HG03097 (cell line): ENCODE results near the gene ITGA3.
"Not testable (repeated sequence)": the region's sequence is repeated elsewhere in the genome, so short reads cannot be mapped to it uniquely, and the experiment has no call there.

Experiments
- ATAC-seq: cut with Tn5 transposase; IDR thresholded peaks from one replicate; pipeline ENCODE4 v1.9.1; 2021; ENCODE audit not compliant: unreplicated experiment, low FRiP score

Gene ITGA3

DNA sequence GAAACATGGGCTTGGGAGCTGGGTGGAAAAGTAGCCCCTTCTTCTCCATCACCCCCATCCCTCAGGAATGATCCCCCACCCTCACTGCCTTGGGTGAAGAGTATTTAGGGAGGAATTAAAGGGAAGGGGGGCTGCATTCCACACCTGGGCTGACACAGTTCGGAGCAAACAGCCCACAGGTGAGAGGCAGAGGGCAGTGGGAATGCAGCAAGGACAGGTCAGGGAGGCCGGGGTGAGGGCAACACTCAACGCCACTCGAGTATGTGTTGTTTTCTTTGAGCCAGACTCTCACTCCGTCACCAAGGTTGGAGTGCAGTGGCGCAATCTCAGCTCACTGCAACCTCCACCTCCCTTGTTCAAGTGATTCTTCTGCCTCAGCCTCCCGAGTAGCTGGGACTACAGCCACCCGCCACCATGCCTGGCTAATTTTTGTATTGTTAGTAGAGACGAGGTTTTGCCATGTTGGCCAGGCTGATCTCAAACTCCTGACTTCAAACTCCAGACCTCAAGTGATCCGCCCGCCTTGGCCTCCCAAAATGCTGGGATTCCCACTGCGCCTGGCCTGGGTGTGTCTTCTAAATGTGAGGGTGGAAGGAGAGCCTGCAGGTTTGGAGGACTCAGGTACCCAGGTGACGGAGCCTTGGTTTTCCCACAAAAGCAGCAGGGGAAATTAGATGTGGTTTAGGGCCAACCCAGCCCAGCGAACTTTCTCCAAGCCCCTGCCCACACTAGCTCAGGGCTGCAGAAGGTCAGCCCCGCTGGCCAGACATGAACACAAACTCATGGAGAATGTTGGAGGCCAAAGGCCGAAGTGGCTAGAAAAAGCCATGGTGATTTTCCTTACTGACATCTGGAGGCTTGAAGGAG lies 21.2 kb upstream of the ITGA3 start:
- ATAC-seq = no peak

DNA sequence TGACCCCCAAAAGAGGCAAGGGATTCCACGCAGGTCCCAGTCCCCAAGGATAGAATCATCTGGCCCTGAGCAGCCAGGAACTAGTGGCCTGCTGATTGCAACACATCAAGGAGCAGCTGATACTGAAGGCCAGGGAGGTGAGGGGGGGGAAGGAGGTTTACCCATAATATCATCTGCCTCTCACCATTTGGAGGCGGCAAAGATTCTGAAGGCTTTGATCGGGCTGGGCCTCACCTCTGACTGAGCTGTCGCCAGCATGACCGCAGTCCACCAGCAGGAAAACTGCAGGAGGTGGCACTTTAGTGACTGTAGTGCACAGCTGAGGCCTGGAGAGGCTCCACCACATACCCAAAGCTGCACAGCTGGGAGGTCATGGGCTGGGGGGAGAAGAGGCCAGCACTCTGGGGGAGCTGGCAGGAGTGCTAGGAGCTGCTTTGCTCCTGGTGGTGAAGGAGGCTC lies 20.5 kb upstream of the ITGA3 start:
- no peak for ATAC-seq

DNA sequence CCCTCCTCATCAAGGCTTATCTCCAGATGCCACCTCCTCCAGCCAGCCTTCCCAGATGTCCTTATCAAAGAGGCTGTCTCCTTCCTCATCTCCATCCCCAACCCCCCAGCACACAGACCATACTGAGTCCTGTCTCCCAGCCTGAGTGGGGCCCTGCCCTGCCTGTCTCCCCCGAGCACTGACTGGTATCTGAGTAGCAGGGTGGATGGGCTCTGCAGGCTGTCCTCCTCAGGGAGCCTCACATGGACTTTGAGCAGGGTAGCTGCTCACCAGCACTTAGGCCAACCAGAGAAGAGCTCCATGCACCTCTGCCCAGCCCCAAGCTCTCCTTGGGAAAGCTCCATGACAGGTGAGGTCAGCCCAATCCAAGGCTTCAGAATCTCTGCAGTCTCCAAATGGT lies 20.0 kb upstream of the ITGA3 start:
- no peak for ATAC-seq

DNA sequence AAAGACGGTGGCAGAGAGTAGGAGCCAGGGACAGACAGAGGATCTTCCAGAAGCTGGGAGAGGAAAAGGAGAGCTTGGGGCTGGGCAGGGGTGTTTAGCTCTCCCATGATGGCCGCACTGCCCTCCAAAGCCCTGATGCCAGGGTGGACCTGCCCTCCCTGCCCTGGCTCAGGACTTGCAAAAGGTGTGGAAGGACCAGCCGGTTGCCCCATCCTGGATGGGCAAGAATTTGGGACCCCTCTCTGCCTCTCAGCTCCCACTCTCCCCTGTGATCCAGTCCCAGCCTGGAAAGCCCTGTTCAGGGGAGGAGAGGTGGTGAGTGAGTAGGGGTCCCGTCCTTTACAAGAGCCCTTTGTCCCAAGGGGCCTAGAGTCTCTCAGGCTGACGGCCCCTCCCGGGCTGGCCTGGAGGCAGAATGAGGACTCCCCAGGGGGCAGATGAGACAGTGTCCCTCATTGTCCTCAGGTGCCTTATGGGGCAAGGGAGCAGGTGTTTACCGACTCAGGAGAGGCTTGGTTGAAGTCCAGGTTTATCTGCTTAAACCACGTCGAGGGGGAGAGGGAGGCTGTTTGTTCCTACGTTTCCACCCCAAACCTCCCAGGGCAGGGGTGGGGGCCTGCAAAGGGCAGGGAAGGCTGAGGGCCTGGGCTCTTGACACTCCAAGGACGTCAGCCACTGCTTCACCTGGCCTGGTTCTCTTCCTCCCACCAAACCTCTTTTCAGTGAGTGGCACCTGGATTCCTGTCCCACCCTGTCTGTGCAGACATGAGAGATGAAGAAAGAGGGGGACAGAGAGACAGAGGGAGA lies 19.3 kb upstream of the ITGA3 start:
- no peak for ATAC-seq

DNA sequence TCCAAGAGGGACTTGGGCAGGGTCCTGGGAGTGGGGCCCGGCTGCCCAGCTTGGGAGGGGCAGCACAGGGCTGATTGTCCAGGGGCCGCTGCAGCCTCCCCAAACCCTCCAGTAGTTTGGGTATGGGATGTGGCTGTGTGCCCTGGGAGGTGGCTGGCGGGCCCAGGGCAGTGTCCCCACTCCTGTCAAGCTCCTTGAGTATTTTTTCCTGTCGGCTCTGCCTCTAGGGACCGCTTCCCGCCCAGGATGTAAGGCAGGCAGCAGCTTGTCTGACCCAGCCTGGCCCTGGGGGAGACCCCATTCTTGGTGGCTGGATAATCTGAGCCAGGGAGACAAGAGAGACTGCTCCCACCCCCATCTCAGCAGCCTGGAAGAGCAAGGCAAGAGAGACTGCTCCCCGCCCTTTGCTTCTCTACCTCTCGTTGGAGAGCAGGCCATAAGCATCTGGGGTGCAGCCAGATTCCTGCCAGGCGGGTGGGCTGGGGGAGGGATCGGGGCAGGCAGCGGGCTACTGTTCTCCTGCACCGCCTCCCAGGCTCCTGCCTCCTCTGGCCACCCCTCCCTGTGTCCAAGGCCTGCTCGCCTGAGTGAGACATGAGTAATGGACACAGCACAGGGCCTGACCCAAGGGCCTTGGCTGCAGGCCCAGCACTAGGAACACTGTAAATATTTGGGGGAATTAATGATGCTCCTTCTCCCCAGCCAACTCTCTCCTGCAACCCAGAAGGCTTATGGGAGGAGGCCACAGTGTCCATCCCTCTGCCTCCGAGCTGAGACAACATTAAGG lies 18.4 kb upstream of the ITGA3 start:
- ATAC-seq = no peak

DNA sequence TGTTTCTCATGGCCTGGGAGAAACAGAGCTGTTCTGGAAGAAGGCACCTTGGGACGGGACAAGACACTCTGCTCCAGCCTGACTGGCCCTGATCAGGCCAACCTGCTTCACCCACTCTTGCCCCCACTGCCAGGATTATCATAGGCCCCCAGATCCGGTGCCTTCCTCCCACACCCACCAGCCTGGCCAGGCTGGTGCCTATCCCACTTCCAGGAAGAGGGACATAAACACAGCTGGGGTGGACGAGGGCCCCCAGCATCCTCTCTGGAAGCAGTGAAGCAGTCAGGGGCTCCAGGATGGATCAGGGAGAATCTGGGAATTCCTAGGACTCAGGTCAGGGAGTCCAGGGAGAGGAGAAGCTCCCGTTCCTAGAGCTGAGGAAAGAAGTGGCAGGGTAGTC lies 16.9 kb upstream of the ITGA3 start:
- no peak for ATAC-seq

DNA sequence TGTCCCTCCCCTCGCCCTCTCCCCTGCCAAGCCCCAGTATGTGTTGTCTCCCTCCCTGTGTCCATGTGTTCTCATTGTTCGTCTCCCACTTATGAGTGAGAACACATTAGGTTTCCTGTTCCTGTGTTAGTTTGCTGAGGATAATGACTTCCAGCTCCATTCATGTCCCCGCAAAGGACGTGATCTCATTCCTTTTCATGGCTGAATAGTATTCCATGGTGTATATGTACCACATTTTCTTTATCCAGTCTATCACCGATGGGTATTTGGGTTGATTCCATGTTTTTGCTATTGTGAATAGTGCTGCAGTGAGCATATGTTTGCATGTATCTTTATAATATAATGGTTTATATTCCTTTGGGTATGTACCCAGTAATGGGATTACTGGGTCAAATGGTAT lies 15.4 kb upstream of the ITGA3 start:
- not testable (repeated sequence) for ATAC-seq

DNA sequence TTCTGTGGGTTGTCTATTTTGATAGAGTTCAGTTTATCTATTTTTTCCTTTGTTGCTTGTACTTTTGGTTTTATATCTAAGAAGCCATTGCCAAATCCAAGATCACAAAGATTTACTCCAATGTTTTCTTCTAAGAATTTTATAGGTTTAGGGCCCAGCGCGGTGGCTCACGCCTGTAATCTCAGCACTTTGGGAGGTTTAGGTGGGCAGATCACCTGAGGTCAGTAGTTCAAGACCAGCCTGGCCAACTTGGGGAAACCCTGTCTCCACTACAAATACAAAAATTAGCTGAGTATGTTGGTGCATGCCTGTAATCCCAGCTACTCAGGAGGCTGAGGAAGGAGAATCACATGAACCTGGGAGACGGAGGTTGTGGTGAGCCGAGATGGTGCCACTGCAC lies 13.7 kb upstream of the ITGA3 start:
- ATAC-seq = no peak

DNA sequence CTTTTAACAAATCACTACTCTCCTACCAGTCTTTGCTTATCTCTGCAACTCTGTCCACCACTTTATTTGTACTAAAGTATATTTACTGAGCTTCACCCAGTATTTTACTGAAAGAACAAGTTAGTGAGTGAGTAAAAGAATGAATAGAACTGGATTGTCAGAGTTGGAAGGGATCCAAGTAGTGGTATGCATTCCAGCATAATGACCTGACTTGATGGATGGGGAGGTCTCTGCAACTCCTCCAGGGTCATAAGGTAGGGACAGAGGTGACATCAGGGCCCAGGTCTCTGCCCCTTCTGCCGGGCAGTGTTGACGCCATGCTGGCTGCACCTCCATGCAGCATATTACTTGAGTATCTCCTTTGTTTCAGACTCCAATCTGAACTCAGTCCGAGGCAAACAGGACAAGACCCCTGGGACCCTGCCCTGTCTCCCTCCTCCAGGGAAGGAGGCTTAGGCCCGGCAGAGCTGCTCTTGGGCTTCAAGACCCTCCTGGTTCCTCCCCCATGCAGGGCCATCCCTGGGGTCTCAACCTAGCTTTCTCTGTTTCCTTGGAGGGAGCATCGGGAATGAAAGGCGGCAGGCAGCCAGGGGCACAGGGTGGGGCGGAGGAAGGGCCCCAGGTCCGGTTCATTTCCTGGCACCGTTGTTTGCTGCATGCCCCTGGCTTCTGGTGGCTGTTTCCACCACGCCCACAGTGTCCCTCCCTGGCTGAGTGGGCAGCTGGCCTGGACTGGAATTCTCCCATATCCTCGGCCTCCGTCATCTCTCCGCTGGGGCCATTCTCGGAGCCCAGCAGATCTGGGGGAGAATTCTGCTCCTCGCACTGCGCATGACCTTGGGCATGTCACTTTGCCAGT lies 12.4 kb upstream of the ITGA3 start:
- ATAC-seq = no peak

DNA sequence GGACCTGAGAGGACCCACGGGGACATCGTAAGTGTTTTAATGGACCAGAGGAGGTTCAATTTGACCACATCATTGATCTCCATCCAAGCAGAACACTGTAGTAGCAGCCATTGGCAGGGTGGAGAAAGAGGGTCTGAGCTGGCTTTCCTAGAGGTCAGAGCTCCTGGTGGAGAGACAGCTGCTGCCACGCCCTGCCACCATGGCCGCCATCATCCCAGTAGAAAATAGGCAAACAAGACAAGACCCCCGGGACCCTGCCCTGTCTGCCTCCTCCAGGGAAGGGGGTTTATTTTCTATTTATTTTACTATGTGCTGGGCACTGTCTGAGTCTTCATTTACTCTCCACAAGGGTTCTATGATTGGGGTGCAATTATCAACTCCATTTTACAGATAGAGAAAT lies 11.4 kb upstream of the ITGA3 start:
- ATAC-seq = no peak

DNA sequence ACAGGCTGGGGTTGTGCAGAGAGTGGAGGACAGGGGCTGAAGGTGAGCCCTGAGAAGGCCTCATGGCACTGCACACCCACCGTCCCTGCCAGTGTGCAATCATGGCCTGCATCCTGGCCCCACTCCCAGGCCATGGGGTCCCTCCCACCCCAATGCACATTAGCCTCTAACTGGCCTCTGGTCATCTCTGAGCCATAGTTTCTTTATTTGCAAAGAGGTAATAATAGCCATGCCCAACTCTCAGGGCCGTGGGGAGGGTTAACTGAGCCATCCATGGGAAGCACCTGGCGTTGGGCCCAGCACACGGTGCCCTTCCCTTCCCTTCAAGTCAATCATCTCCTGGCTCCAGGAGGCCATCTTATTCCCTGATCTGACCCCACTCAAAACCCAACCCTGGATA lies 10.8 kb upstream of the ITGA3 start:
- ATAC-seq = no peak

DNA sequence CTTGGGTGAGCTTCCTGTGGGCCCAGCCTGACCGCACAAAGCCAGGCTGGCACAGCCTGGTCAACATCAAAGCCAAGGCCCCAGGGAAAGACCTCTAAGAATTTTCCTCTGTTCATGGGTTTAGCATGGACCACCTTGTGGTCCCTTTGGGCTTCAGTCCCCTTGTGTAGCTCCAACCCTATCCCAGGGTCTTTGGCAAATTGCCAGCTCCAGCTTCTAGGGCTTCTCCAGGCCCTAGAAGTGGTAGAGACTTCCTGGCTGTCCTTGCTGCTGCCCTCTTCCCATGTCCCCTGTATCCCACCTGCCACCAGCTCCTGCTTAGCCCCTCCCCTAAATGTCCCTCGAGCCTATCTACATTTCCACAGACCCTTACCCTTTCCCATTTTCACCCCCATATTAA lies 9.7 kb upstream of the ITGA3 start:
- ATAC-seq = no peak

DNA sequence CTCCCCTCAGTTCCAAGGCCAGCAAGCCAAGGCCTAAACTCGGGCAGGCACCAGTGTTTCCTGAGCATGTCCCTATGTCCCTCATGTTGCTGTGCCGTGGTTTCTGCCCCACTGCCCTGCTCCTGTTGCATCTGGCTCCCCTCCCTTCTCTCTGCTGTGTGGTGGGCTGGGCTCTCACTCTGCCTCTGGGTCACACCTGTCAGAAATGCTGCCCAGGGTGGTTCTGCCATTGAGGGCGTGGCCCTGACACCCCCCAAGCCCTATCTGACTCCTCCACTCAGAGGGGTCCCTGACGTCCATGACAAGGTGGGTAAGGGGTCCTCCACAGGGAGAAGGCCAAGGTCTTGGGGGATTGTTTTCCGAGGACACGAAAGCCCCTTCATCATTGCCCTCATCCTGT lies 9.2 kb upstream of the ITGA3 start:
- no peak for ATAC-seq

DNA sequence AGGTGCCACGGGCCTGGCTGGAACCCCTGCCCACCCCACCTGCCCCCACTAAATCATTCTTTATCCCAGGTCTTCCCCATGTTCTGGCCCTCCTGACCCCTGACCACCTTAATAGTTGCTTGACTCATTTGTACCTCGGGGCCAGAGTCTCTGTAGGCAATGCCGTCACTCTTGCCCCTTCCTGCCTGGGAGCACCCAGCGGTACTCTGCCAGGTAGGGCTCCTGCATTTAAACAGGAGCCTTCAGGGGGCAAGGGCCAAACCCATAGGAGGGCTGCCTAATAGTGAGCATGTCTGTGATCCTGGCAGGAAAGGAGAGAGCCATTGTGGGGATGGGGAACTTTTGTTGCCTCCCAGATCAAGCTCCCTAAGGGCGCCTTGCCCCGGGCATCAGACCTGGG lies 8.8 kb upstream of the ITGA3 start:
- no peak for ATAC-seq

DNA sequence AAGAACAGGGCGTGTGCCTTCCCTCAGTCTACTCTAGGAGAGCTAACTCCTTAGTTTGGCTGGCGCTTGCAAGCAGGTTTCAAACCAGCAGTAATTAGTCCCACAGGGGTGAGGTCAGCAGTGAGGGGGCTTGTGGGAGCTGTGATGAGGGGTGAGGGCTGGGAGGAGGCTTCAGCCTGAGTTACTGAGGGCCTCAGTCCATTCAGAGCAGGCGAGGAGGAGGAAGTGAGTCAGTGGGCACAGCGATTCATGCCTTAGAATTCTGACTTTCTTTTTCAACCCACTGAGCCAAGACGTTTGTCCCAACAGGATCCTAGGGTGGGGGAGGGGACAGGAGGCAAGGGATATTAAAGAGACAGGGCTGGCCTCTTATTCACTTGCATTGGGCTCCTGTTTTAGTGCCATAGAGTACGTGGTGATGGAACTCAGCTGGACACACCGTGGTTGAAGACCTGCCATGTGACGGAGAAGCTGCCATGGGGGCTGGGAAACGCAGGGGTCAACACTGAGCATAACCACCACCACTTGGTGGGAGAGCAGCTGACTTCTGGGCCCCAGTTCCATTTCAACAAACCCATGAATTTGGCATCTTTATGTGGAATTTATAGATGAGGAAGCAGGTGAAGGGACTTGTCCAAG lies 8.3 kb upstream of the ITGA3 start:
- no peak for ATAC-seq

DNA sequence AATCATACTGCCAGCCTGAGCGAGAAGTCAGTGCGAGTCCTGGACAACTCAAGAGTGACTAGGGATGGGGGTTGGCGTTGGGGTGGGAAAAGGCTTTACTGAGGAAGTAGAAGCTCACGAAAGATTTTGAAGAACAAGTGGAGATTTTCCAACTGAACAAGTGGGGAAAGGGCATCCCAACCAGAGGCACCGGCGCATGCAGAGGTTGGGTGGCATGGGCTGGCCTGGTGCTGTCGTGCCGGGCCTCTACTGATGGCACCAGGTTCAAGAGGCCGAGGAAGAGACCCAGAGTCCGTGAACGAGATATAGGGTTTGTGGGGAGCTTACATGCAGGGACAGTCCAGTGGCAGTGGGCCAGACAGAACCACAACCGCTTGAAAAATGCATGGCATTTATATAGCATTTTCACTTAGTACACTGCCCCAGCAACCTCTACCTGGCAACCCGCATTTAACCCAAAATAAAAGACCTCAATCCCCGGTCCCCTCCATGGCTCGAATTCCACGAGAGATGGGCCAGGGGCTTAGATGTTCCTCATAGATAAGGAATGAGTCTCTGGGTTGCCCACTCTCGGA lies 7.7 kb upstream of the ITGA3 start:
- no peak for ATAC-seq

DNA sequence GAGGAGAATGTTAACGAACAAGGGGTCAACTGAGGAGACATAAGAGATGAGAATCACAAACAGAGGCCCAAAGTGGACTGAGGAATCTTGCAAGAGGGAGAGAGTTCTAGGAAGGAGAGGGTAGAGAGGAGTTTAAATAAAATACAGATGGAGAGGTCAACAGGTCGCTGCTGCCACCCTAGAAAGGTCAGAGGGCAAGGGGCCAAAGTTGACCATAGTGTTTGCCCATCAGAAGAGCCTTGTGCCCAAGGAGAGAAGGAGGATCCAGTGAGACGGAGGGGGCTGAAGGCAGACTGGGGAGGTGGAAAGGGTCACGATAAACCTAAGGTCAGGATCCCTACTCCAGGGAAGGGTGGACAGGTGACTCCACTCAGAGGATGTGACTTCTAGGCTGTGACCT lies 6.9 kb upstream of the ITGA3 start:
- ATAC-seq = no peak

DNA sequence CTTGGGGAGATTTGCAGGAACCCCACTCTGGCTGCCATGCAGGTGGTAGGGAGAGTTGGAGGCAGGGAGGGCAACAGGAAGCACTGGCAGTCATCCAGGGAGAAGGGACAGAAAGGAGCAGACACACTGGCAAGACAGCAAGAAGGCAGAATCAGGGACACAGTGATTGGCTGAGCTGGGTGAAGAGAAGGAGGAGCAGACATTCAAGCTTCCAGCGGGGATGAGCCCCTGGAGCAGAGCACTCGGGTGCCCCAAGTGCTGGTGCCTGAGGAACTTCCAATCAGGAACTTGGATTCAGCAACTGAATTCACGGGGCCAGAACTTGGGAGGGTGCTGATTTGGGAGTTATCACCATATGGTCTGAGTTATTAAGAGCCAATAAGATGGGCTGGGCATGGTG lies 6.3 kb upstream of the ITGA3 start:
- no peak for ATAC-seq

DNA sequence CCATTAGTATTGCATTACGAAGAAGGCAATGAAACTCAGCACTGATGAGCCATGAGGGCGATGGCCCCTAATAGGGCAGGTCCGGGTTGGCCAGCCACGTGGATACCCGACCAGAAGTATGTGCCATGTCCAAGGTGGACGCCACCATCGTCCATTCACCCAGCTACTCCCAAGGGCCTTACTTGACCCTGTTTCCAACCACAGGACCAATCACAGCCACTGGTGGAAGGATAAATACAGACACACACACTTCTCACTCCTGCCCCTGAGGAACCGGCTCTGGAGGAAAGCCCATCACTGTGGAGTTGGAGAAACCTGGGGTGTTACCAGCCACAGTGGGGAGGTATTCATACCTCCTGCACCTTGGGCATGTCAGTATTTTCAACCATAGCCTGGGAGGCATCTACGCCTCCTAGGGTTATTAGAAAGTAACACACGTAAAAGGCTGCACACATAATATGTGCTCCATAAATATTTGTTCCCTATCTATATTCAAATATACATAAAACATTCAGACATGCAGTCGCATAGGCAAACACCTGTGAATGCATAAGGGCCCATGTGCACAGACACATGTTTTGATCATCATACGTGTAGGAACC lies 5.4 kb upstream of the ITGA3 start:
- ATAC-seq = no peak
